ENCODE measurements around the gene CIBAR2.

- no peak for TF ChIP-seq EZH2 (IDR thresholded peaks at IDR 0.05; ENCODE audit: insufficient read depth, poor library complexity, severe bottlenecking)
- TF ChIP-seq EZH2phosphoT487 (IDR thresholded peaks at IDR 0.05; ENCODE audit: insufficient read depth, low read depth) = no peak
These were observed 32.3 kb downstream of the CIBAR2 start for GRCh38 chr16:85079785-85080570.
